AG04450 (cell line): ENCODE data around the gene XXYLT1. TPM values are rescaled to one million over a fixed set of nuclear protein-coding genes. Genes with fewer than 3 reads are reported as not detected.

ENCODE experiments used
- CTCF ChIA-PET: fragments of 300-600, 350-600 bp; formaldehyde crosslinking; extraction: SDS; loops from one replicate; lab custom pipeline; 2022; ENCODE audit warnings: antibody characterized with exemption, inconsistent platforms; lab: Charles Lee
- POLR2A ChIA-PET: fragments of 350-600 bp; formaldehyde crosslinking; extraction: SDS; loops from one replicate; lab custom pipeline; 2021; ENCODE audit warnings: antibody characterized with exemption, inconsistent platforms; lab: Yijun Ruan, JAX
- DNase-seq: peaks from one replicate; pipeline ENCODE4 v3.0.0-alpha.2; 2011; ENCODE audit warnings: low read depth, low spot score
- H3K27ac ChIP-seq: one replicate; pipeline ENCODE4 v1.5.1; 2012; ENCODE audit warnings: low read depth, low read length, control low read depth
- H3K27me3 ChIP-seq: one replicate; pipeline ENCODE4 v1.6.0; 2012; ENCODE audit warnings: low read length; ENCODE audit not compliant: control insufficient read depth, insufficient read depth
- H3K4me3 ChIP-seq: 2 replicates; pipeline ENCODE4 v1.5.1; 2011; ENCODE audit warnings: mild to moderate bottlenecking, low read depth, low read length, control low read depth
- H3K9me3 ChIP-seq: 2 replicates; pipeline ENCODE4 v1.5.1; 2012; ENCODE audit warnings: low read length; ENCODE audit not compliant: control insufficient read depth, insufficient read depth
- polyA minus RNA-seq: library from RNA; depleted of rRNA, polyadenylated mRNA; stranded (reverse); fragments of >200 nt; gene quantifications from 2 replicates; pipeline ENCODE4 v1.2.3, GENCODE V29; 2011; rRNA and poly(A)+ RNA removed
- polyA plus RNA-seq: library from polyadenylated mRNA; depleted of rRNA; stranded (reverse); fragments of >200 nt; gene quantifications from 2 replicates; pipeline ENCODE4 v1.2.3, GENCODE V29; 2011; rRNA removed
- TF ChIP-seq, protein P1 (sequence below): IDR thresholded peaks from 2 replicates; pipeline ENCODE4 v1.5.1; 2011; ENCODE audit warnings: low read depth, low read length, control low read depth, inconsistent platforms

Gene XXYLT1, protein sequence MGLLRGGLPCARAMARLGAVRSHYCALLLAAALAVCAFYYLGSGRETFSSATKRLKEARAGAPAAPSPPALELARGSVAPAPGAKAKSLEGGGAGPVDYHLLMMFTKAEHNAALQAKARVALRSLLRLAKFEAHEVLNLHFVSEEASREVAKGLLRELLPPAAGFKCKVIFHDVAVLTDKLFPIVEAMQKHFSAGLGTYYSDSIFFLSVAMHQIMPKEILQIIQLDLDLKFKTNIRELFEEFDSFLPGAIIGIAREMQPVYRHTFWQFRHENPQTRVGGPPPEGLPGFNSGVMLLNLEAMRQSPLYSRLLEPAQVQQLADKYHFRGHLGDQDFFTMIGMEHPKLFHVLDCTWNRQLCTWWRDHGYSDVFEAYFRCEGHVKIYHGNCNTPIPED
- polyA plus RNA-seq, result 16.5 and 17.3 TPM in 2 replicates
- 12.2 and 15.9 TPM in 2 replicates for polyA minus RNA-seq

DNA sequence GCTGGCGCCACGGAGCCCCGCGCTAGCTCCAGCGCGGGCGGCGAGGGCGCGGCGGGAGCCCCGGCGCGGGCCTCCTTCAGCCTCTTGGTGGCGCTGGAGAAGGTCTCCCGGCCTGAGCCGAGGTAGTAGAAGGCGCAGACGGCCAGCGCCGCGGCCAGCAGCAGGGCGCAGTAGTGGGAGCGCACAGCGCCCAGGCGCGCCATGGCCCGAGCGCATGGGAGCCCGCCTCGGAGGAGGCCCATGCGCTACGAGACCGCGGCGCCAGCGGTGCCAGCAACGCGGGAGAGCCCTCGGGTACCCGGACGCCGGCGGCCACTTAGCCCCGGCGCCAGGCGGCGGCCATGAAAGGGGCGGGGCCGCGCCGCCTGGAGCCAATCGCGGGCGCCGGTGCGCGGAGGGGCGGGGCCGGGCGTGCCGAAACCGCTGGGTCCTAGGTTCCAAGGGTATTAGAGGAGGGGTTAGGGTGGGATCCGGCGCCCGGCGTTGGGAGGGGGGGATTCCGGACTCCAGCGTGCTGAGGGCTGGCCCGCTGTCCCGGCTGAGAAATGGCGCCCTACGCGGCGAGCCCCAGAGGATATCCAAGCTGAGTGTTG lies at the start of gene XXYLT1:
XXYLT1 (minus strand) TSS at position 343 of the 593 bp plus-strand sequence; CDS start at position 242, 101 bp downstream.
- Histone ChIP-seq H3K4me3 (peak within 1 kb of the TSS; percentile 81), H3K27ac (peak within 1 kb of the TSS; percentile 39), H3K9me3 (no peaks in the 10 kb centered on the region; the same call in 1 of the 2 replicates), H3K27me3 (no peaks in the 10 kb centered on the region)
- TF ChIP-seq, protein P1, sequence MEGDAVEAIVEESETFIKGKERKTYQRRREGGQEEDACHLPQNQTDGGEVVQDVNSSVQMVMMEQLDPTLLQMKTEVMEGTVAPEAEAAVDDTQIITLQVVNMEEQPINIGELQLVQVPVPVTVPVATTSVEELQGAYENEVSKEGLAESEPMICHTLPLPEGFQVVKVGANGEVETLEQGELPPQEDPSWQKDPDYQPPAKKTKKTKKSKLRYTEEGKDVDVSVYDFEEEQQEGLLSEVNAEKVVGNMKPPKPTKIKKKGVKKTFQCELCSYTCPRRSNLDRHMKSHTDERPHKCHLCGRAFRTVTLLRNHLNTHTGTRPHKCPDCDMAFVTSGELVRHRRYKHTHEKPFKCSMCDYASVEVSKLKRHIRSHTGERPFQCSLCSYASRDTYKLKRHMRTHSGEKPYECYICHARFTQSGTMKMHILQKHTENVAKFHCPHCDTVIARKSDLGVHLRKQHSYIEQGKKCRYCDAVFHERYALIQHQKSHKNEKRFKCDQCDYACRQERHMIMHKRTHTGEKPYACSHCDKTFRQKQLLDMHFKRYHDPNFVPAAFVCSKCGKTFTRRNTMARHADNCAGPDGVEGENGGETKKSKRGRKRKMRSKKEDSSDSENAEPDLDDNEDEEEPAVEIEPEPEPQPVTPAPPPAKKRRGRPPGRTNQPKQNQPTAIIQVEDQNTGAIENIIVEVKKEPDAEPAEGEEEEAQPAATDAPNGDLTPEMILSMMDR, result peak; percentile 49
- ChIA-PET POLR2A (interaction anchor here (0.7 to 2.2 kb wide), 10 partner anchors 13 to 599 kb away, joined by 3 to 15 read pairs (median 4); partner anchors contain the start of genes ACAP2, LSG1 and PPP1R2), CTCF (interaction anchor here (0.5 to 9.3 kb wide), 62 partner anchors 8 to 668 kb away, joined by 3 to 303 read pairs (median 4); partner anchors contain the start of genes ACAP2, LSG1 and PPP1R2)
- no peak for DNase-seq

DNA sequence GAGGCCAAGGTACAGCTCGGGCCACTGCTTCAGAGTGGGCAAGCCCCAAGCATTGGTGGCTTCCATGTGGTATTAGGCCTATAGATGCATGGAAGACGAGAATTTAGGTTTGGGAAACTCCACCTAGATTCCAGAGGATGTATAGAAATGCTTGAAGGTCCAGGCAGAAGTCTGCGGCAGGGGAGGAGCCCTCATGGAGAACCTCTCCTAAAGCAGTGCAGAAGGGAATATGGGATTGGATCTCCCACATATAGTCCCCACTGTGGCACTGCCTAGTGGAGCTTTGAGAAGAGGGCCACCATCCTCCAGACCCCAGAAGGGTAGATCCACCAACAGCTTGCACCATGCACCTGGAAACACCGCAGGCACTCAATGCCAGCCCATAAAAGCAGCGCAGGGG lies 48.1 kb upstream of the XXYLT1 start:
- TF ChIP-seq, protein P1, result no peak
- Histone ChIP-seq H3K27ac (no peak overlapping the region), H3K4me3 (no peak overlapping the region), H3K9me3 (peaks cover 9% of the 10 kb centered on the region), H3K27me3 (no peaks in the 10 kb centered on the region)
- CTCF ChIA-PET, result no interaction called here
- POLR2A ChIA-PET, result no interaction called here
- DNase-seq, result no peak

DNA sequence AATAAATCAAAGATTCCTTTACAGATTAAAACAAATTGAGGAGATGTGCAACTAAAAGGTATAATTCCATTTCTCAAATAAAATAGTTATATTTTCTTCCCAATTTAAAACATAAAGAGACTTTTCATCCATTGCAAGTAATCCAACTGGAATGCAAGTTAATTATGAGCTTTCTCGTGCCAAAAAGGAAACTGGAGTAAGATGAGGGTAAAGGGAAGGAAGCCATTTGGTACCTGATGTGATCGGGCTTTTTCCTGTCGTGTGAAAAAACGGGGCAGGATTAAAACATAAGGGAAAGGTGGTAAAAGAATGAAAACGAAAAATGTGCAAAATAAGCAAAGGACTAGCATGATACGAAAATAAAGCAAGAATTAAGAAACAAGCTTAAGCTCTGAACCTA lies 41.8 kb upstream of the XXYLT1 start:
- CTCF ChIA-PET, result interaction anchor here (1.0 to 2.0 kb wide), 3 partner anchors 41 to 631 kb away, joined by 3 to 7 read pairs (median 6); partner anchors contain the start of gene XXYLT1
- POLR2A ChIA-PET, result no interaction called here
- Histone ChIP-seq H3K27me3 (no peaks in the 10 kb centered on the region), H3K4me3 (no peak overlapping the region), H3K9me3 (no peaks in the 10 kb centered on the region), H3K27ac (no peak overlapping the region)
- DNase-seq, result no peak
- TF ChIP-seq, protein P1, result no peak

DNA sequence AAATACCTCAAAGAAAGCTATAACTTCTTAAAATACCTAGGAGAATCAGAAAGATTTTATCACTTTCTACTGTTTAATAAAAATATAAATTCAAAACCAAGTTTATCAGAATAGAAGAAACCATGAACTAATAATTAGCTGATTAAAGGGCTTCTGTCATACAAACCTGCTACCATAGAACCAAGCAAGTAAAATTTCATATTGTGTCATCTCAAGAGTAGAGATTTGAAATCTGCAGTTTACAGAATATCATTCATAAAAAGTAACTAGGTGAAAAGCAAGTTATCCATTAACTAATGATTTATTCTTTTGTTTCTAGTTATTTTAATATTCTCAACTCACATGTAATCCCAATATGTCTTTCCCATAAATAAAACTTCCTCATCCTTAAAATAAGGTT lies 36.8 kb upstream of the XXYLT1 start:
- no peaks in the 10 kb centered on the region for H3K27me3 ChIP-seq
- no peaks in the 10 kb centered on the region for H3K9me3 ChIP-seq
- DNase-seq, result no peak
- H3K27ac ChIP-seq, result no peak overlapping the region
- ChIA-PET POLR2A (interaction anchor here (0.8 kb wide), 1 partner anchor 143 kb away, joined by 3 read pairs; no protein-coding TSS in a partner anchor), CTCF (interaction anchor here (1.1 to 3.0 kb wide), 2 partner anchors 36 to 214 kb away, joined by 5 to 14 read pairs; partner anchors contain the start of gene XXYLT1)
- TF ChIP-seq, protein P1, result no peak
- H3K4me3 ChIP-seq, result no peak overlapping the region
